ENCODE measurements around the gene RPS19BP1.

Gene RPS19BP1

GRCh38 chr22:39532215-39533073 is at the start of gene RPS19BP1:
Gene RPS19BP1 (minus strand): TSS chr22:39532748. CDS start chr22:39532738, 10 bp downstream.
- peak; percentile 97 to 99 for DNase-seq

- no peak for DNase-seq
Observed at GRCh38 chr22:39581303-39581702, 48.8 kb upstream of the RPS19BP1 start.

- no peak for DNase-seq
Observed at GRCh38 chr22:39580795-39581194, 48.2 kb upstream of the RPS19BP1 start.

- DNase-seq = no peak
Observed at GRCh38 chr22:39580006-39580441, 47.5 kb upstream of the RPS19BP1 start.

- no peak for DNase-seq
Observed at GRCh38 chr22:39577900-39578299, 45.4 kb upstream of the RPS19BP1 start.

GRCh38 chr22:39577366-39577765 is 44.8 kb upstream of the RPS19BP1 start:
- no peak for DNase-seq

- DNase-seq = no peak
Observed at GRCh38 chr22:39576027-39576426, 43.5 kb upstream of the RPS19BP1 start.

- DNase-seq = no peak
Observed at GRCh38 chr22:39575552-39575825, 42.9 kb upstream of the RPS19BP1 start.

GRCh38 chr22:39574779-39575551 is 42.4 kb upstream of the RPS19BP1 start:
- DNase-seq = no peak

- DNase-seq = no peak
Observed at GRCh38 chr22:39571538-39571937, 39.0 kb upstream of the RPS19BP1 start.

- DNase-seq = no peak
Observed at GRCh38 chr22:39570665-39571064, 38.1 kb upstream of the RPS19BP1 start, which contains the start of gene CACNA1I. Gene CACNA1I (plus strand): TSS chr22:39570753. CDS start chr22:39570753, 0 bp downstream.

GRCh38 chr22:39570226-39570625 is 37.7 kb upstream of the RPS19BP1 start:
- no peak for DNase-seq

- DNase-seq = no peak
Observed at GRCh38 chr22:39569066-39569465, 36.5 kb upstream of the RPS19BP1 start.

GRCh38 chr22:39568278-39568981 is 35.9 kb upstream of the RPS19BP1 start:
- no peak for DNase-seq

GRCh38 chr22:39567135-39567946 is 34.8 kb upstream of the RPS19BP1 start:
- DNase-seq = peak; percentile 14 to 17

- DNase-seq = no peak
Observed at GRCh38 chr22:39565414-39565944, 32.9 kb upstream of the RPS19BP1 start.

GRCh38 chr22:39563571-39564428 is 31.3 kb upstream of the RPS19BP1 start:
- no peak for DNase-seq

GRCh38 chr22:39562839-39563489 is 30.4 kb upstream of the RPS19BP1 start:
- DNase-seq = no peak

- DNase-seq = no peak
Observed at GRCh38 chr22:39560127-39560526, 27.6 kb upstream of the RPS19BP1 start.

GRCh38 chr22:39559456-39560105 is 27.0 kb upstream of the RPS19BP1 start:
- no peak for DNase-seq

Data from stimulated activated CD4-positive, alpha-beta T cell treated with anti-CD3 and anti-CD28 coated beads, Interleukin-2, amount 100 ng/mL, for 48 hours (primary cell).